GM21825 (cell line): ENCODE measurements around the gene LMTK2.
A peak's percentile ranks its signal among the peaks of the same experiment; 100 is the strongest.

ENCODE experiments used
- ATAC-seq: cut with Tn5 transposase; IDR thresholded peaks from one replicate; pipeline ENCODE4 v1.9.1; 2021; ENCODE audit warnings: mild to moderate bottlenecking, moderate library complexity; ENCODE audit not compliant: unreplicated experiment

The LMTK2 gene

GRCh38 chr7:98135984-98136383 is 29.3 kb downstream of the LMTK2 start:
- no peak for ATAC-seq

DNA sequence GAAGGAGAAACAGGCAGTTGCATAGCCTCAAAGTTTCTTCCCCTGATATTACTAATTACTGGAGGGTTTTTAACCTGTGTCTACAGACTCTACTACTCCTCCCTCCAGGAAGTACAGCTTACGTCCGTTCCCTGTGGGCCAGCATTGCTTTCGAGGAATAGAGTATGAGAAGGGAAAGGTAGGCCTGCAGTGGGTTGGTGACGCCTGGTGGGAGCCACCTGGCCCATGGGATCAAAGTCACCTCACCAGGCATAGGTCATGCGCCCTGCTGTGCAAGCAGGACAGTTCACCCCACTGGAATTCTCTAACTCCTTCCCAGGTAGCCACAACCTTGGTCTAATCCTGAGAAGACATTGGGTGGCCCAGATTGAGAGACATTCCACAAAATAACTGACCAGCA is 29.8 kb downstream of the LMTK2 start:
- ATAC-seq = no peak

GRCh38 chr7:98137134-98137825 is 30.6 kb downstream of the LMTK2 start:
- ATAC-seq = no peak

DNA sequence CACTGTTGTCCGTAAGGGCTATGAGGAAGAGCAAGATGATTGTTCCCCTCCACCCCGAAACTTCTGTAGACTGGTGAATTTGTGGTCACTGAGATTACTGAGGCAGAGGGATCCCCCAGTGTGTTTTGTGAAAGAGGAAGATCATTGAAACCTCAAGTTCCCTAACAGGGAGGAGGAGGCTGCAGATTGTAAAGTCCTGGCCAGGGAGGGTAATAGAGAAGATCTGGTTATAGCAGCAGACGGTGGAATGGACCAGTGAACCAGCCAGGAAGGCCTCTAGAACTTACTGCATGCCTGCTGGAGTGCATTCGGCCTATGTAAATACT is 31.1 kb downstream of the LMTK2 start:
- peak; percentile 66 for ATAC-seq

DNA sequence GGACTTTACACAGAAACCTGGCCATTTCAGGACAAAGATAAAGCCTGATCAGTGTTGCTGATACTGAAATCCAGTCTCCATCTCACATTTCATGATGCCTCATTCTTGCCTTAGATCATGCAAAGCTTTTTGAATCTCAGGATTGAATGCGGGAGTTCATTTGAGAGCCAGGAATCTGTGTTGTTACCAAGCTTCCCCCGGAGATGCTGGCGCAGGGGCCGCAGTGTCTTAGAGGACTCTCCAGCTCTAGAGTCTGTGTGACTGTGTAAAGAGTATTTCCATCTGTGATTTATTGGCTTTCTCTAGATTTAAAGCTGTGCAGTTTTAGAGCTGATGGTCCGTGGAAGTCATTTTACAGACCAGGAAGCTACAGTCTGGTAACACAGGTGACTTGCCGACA is 32.0 kb downstream of the LMTK2 start:
- ATAC-seq = no peak

GRCh38 chr7:98142658-98143057 is 36.0 kb downstream of the LMTK2 start:
- ATAC-seq = no peak

- no peak for ATAC-seq
Observed at GRCh38 chr7:98148607-98149006, 41.9 kb downstream of the LMTK2 start.

DNA sequence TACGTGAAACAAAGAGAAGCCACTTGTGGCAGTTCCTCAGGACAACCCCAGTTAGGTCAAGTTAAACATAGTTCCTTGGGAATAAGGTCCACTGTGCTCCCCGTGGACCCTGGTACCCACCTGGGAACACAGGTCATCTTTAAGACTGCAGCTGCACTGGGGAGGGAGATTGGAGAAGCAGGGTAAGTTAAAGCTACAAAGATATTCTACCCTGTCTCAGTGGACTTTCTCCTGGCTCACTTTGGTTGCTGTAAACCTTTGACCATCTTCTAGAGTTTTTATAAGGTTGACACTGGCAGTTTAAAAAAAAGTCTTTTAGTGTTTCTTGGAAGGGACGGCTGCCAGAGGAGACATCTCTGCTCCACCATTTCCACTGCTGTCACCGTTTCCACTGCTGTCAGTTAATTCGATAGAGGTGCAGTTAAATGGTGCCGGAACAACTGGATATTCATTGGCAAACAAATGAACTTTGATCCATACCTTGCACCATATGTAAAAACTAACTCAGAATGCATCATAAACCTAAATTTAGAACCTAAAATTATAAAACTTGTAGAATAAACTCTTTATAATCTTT is 42.5 kb downstream of the LMTK2 start:
- ATAC-seq = no peak

DNA sequence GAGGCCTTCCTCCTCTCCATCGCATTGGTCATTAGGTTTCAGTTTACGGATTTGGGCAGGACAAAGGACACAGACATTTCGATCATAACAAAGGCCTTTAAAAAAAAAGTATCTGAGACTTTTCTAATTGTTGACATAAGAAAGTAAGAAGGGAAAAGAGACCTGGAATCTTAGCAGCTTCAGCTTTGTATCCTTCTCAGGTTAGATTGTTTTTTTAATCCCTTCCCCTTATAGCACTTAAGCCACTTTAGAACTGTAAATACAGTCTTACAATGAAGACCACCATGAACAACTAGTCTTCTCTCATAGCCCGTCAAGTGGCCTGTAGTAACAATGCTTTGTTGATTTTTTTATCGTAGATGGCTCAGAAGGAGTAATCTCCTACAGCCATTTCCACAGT is 45.2 kb downstream of the LMTK2 start:
- no peak for ATAC-seq

DNA sequence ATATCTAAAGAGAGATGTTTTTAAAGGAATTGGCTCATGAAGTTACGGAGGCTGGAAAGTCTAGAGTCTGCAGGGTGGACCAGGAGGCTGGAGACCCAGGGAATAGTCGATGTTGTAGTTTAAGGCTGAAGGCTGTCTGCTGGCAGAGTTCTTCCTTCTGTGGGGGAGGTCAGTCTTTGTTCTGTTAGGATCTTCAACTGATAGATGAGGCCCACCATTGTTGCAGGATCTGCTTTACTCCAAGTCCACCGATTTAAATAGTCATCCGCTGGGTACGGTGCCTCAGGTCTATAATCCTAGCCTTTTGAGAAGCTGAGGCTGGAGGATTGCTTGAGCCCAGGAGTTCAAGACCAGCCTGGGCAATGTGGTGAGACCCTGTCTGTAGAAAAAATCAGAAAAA is 50.0 kb downstream of the LMTK2 start:
- ATAC-seq = no peak

GRCh38 chr7:98157761-98158160 is 51.1 kb downstream of the LMTK2 start:
- no peak for ATAC-seq

GRCh38 chr7:98162758-98163157 is 56.1 kb downstream of the LMTK2 start:
- no peak for ATAC-seq

DNA sequence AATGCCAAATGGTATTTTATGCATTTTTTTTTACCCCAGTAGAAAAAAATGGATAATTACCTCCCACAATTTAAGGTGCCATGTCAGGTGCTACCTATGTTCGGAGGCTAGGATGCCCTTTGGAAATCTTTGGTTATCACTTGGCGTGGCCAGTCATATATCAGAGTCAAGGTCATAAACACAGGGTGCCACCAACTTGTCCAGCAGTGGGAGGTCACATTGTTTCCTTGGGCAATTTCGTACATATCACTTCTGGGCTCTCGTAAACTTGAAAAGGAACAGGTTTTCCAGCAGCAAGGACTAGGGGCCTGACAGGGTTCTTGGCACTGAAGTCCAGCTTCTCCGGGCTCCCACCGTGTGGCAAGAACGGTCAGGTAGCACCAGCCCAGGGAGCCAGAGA is 56.6 kb downstream of the LMTK2 start:
- ATAC-seq = no peak

DNA sequence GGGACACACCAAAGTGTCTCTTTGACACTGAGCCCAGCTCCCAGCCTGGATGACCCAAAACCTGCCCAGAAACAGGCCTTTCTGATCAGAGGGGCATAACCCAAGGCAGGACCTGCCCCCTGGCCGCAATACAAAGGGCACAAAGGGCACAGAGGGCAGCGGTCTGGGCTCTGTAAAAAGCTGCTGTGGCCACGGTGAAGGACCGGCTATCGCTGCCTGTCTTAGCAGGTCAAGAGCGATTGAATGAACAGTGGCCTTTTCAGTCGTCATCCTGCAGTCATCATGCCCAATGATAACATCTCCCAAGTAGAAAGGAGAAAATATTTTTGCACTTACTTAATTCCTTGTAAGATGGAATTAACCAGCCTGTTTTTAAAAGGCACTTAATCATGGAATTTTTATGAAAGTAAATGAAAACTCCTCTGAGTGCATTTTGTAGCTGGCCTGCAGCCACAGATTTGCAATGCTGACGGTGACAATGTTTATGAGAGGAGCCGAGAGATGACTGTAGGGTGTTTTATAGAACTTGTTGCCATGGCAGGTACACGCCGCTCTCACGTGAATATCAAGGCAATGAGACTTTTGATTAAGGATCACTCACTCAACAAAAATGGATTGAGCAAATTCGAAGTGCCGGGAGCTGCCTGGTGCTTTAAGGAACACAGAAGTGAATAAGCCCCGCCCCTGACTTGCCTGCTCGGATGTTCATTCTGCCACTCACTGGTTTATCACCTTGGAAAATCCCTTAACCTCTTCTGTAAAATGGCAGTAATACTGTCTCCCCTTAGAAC is 57.2 kb downstream of the LMTK2 start:
- no peak for ATAC-seq

DNA sequence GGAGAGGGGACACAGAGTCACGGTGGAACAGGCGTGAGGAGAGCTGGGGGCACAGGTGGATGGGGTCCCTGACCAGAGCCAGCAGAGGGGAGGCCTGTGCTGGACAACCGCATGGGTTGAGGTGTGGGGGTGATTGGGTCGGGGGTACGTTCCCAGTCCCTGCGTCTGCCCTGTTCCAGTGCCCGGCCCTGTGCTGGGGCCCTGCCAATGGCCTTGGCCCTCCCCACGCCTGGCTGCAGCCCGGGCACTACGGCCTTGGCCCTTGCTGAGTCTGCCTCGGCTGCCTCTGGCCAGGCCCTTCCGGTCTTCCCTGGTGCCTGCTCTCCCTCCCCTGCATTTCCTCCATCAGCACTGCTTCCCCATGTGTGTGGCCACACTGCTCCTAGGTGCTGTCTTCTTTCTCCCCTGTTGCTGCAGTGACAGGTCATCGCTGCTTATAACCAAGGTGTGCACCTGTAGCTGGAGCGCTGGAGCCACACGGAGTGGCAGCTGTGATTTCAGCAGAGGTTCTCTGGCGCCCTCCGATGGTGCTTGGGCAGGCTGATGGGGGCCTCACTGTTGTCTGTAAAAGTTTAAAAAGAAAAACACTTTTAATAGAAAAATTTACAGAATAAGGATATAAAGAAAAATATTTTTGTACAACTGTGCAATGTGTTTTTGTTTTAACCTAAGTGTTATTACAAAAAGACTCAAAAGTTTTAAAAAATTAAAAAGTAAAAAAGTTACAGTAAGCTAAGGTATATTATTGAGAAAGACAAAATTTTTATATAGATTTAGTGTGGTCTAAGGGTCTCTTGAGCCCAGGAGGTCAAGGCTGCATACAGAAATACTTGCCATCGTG is 59.4 kb downstream of the LMTK2 start:
- peak; percentile 61 for ATAC-seq

GRCh38 chr7:98166668-98166970 is 60.0 kb downstream of the LMTK2 start:
- no peak for ATAC-seq

- no peak for ATAC-seq
Observed at GRCh38 chr7:98167653-98168052, 61.0 kb downstream of the LMTK2 start.

- no peak for ATAC-seq
Observed at GRCh38 chr7:98168181-98168903, 61.7 kb downstream of the LMTK2 start.

GRCh38 chr7:98168904-98169621 is 62.4 kb downstream of the LMTK2 start:
- ATAC-seq = no peak

DNA sequence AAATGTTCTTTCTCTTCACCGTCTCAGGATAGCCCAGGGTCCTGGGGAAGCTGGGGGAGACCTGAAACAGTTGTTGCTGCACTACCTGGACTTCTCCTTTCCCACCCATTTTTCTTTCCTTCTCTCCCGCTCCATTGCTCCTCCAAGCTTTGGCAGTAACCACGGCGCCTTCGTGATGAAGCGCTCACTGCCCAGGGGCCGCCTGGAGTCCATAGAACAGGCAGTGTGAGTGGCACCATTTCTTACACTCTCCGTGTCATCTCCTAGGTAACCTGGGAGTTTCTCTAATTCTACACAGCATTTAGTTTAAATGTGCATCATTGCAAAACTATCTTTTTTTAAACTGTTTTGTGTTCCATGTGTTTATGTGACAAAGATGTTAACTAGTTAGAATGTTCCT is 64.3 kb downstream of the LMTK2 start:
- no peak for ATAC-seq
